MM.1S (cell line): ENCODE data around the gene ADAMTS1.

Source experiments
- DNase-seq: peaks from one replicate; pipeline ENCODE4 v3.0.0-alpha.2; 2015
- H2AFZ ChIP-seq: fragments of 300-600 bp; sonication (generic); 2 replicates; pipeline ENCODE4 v1.6.0; 2016; ENCODE audit warnings: antibody characterized with exemption, low read length
- H3F3A ChIP-seq: fragments of 300-600 bp; sonication (generic); 2 replicates; pipeline ENCODE4 v1.6.1; 2016; ENCODE audit warnings: mild to moderate bottlenecking, antibody characterized with exemption, low read length, moderate library complexity, mixed read lengths; ENCODE audit not compliant: insufficient read depth
- H3K27ac ChIP-seq: fragments of 300-600 bp; sonication (generic); 2 replicates; pipeline ENCODE4 v1.5.1; 2016; ENCODE audit warnings: mild to moderate bottlenecking, low read length
- H3K27me3 ChIP-seq: fragments of 300-600 bp; sonication (generic); replicated peaks from 2 replicates; pipeline ENCODE4 v1.6.0; 2016; ENCODE audit warnings: low read length; ENCODE audit not compliant: insufficient read depth
- H3K36me3 ChIP-seq: fragments of 300-600 bp; sonication (generic); replicated peaks from 2 replicates; pipeline ENCODE4 v1.6.1; 2016; ENCODE audit warnings: mild to moderate bottlenecking, low read length, mixed read lengths; ENCODE audit not compliant: insufficient read depth
- H3K4me1 ChIP-seq: fragments of 300-600 bp; sonication (generic); 2 replicates; pipeline ENCODE4 v1.6.1; 2016; ENCODE audit warnings: low read length, mixed read lengths
- H3K4me2 ChIP-seq: fragments of 300-600 bp; sonication (generic); 2 replicates; pipeline ENCODE4 v1.6.0; 2016; ENCODE audit warnings: low read depth, low read length
- H3K4me3 ChIP-seq: fragments of 300-600 bp; sonication (generic); 2 replicates; pipeline ENCODE4 v1.5.1; 2016; ENCODE audit warnings: low read length, mixed read lengths
- H3K79me2 ChIP-seq: fragments of 300-600 bp; sonication (generic); 2 replicates; pipeline ENCODE4 v1.6.1; 2016; ENCODE audit warnings: mixed run types, low read length, mixed read lengths
- H3K9ac ChIP-seq: fragments of 300-600 bp; sonication (generic); 2 replicates; pipeline ENCODE4 v1.6.1; 2016; ENCODE audit warnings: low read length, mixed read lengths
- H3K9me2 ChIP-seq: fragments of 300-600 bp; sonication (generic); replicated peaks from 2 replicates; pipeline ENCODE4 v1.6.1; 2016; ENCODE audit warnings: mild to moderate bottlenecking, low read length, mixed read lengths; ENCODE audit not compliant: insufficient read depth
- H3K9me3 ChIP-seq: fragments of 300-600 bp; sonication (generic); replicated peaks from 2 replicates; pipeline ENCODE4 v1.6.1; 2016; ENCODE audit warnings: mild to moderate bottlenecking, low read length, mixed read lengths; ENCODE audit not compliant: insufficient read depth
- H4K20me1 ChIP-seq: fragments of 300-600 bp; sonication (generic); 2 replicates; pipeline ENCODE4 v1.6.1; 2016; ENCODE audit warnings: mild to moderate bottlenecking, low read length, moderate library complexity, mixed read lengths; ENCODE audit not compliant: insufficient read depth
- EZH2 ChIP-seq: fragments of 300-600 bp; sonication (generic); optimal IDR thresholded peaks from 2 replicates; pipeline ENCODE3; 2017; ENCODE audit warnings: low read depth, mild to moderate bottlenecking, antibody characterized with exemption, low read length, mixed read lengths
- EZH2phosphoT487 ChIP-seq: fragments of 300-600 bp; sonication (generic); IDR thresholded peaks from 2 replicates; pipeline ENCODE4 v1.6.1; 2018; ENCODE audit warnings: antibody characterized with exemption, low read length
- TF ChIP-seq, protein P1 (sequence below): fragments of 300-600 bp; sonication (generic); IDR thresholded peaks from 2 replicates; pipeline ENCODE4 v1.5.1; 2016; ENCODE audit warnings: antibody characterized with exemption, low read length, mixed read lengths

Gene ADAMTS1

DNA sequence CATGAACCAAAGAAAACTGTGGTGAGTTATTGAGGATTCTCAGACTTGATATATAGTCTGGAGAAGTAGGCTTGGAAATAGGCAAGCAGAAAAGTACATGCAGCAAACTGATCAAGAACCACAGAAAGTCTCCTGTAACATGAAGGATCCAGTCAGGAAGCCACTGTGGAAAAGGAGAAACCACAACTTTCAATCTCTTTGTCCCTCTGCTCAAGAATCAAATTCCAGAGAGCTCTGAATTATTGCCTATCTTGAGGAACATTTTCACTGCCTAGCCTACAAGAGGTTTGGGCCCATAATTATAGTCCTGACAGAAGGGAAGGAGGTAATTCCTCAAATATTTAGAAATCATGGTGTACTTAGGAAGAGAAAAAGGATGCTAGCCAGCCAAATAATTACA is 43.0 kb upstream of the ADAMTS1 start:
- Histone ChIP-seq H3K4me2 (no peak overlapping the region), H3K4me1 (no peaks in the 10 kb centered on the region), H3K9ac (no peak overlapping the region), H3K36me3 (no peaks in the 10 kb centered on the region), H3K27me3 (no peaks in the 10 kb centered on the region), H4K20me1 (no peaks in the 10 kb centered on the region), H3K9me3 (no peaks in the 10 kb centered on the region), H3K79me2 (no peaks in the 10 kb centered on the region), H3K4me3 (no peak overlapping the region), H2AFZ (no peak overlapping the region), H3K27ac (no peak overlapping the region), H3K9me2 (no peaks in the 10 kb centered on the region), H3F3A (no peaks in the 10 kb centered on the region)
- TF ChIP-seq, protein P1, sequence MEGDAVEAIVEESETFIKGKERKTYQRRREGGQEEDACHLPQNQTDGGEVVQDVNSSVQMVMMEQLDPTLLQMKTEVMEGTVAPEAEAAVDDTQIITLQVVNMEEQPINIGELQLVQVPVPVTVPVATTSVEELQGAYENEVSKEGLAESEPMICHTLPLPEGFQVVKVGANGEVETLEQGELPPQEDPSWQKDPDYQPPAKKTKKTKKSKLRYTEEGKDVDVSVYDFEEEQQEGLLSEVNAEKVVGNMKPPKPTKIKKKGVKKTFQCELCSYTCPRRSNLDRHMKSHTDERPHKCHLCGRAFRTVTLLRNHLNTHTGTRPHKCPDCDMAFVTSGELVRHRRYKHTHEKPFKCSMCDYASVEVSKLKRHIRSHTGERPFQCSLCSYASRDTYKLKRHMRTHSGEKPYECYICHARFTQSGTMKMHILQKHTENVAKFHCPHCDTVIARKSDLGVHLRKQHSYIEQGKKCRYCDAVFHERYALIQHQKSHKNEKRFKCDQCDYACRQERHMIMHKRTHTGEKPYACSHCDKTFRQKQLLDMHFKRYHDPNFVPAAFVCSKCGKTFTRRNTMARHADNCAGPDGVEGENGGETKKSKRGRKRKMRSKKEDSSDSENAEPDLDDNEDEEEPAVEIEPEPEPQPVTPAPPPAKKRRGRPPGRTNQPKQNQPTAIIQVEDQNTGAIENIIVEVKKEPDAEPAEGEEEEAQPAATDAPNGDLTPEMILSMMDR = no peak
- TF ChIP-seq EZH2 = no peak
- TF ChIP-seq EZH2phosphoT487 = no peak
- DNase-seq = no peak

DNA sequence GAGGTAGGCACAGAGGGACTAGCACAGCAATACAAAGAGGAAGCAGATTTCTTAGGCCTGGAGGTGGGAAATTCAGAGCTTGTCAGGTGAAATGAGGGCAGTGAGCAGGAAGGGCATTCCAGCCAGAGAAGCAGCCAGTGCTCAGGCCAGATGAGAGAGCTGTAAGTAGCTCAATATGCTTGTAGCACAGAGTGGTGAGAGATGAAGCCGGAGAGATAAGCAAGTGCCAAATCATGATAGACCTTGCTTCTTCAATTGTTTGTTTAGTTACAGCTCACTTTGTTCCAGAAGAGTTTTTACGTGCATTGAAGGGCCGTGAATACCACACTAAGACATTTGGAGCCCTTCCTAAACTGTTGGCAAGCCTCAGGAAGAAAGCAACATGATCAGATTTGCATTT is 42.0 kb upstream of the ADAMTS1 start:
- Histone ChIP-seq H3K9me2 (no peaks in the 10 kb centered on the region), H3K9ac (no peak overlapping the region), H2AFZ (no peak overlapping the region), H3K79me2 (no peaks in the 10 kb centered on the region), H3K27me3 (no peaks in the 10 kb centered on the region), H3K4me3 (no peak overlapping the region), H4K20me1 (no peaks in the 10 kb centered on the region), H3K9me3 (no peaks in the 10 kb centered on the region), H3K4me1 (no peaks in the 10 kb centered on the region), H3K27ac (no peak overlapping the region), H3K36me3 (no peaks in the 10 kb centered on the region), H3K4me2 (no peak overlapping the region), H3F3A (no peaks in the 10 kb centered on the region)
- TF ChIP-seq EZH2phosphoT487 (no peak), EZH2 (no peak)
- TF ChIP-seq, protein P1 = no peak
- no peak for DNase-seq

DNA sequence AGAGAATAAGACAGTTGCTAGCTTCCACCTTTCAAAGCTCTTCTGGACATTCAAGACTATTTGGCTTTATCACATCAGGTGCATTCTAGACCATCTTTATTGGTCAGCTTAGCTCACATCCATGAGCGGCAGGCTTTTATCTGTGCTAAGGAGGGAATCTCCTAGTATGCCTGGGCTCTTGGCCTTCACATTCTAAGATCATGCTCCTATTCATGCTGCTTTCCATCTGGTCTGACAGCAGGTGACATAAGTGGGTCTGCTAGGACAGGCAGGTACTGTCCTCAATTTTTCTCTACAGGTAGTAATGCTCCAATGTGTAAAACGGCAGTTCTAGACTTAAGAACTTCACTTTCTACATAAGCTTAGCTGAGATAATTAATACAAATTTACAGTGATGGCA is 39.2 kb upstream of the ADAMTS1 start:
- no peak overlapping the region for H3K27ac ChIP-seq
- no peak overlapping the region for H2AFZ ChIP-seq
- H3K9me3 ChIP-seq = no peaks in the 10 kb centered on the region
- no peak overlapping the region for H3K4me2 ChIP-seq
- no peak for DNase-seq
- H3K79me2 ChIP-seq = no peaks in the 10 kb centered on the region
- no peaks in the 10 kb centered on the region for H3K9me2 ChIP-seq
- H3K4me1 ChIP-seq = no peaks in the 10 kb centered on the region
- H3K4me3 ChIP-seq = no peak overlapping the region
- H3K36me3 ChIP-seq = no peaks in the 10 kb centered on the region
- no peaks in the 10 kb centered on the region for H4K20me1 ChIP-seq
- no peak overlapping the region for H3K9ac ChIP-seq
- no peaks in the 10 kb centered on the region for H3F3A ChIP-seq
- TF ChIP-seq EZH2phosphoT487 = no peak
- no peak for TF ChIP-seq EZH2
- TF ChIP-seq, protein P1 = no peak
- H3K27me3 ChIP-seq = no peaks in the 10 kb centered on the region
